ENCODE results near the gene OTC.

The OTC gene

GRCh38 chrX:38468563-38469157 is 116.3 kb downstream of the OTC start:
- no peak for DNase-seq (ENCODE audit: low read depth)

Measured in CMK (cell line).